Nephron (organoid): ENCODE results near the gene CTNND2.

Experiments
- H3K27ac Mint-ChIP-seq, 3 experiments: 2 replicates each; pipeline ENCODE4 v1.8.0; 2020; ENCODE audit warnings: mixed read lengths in 3 of 3, mild to moderate bottlenecking in 2 of 3, moderate library complexity in 1 of 3
- H3K27me3 Mint-ChIP-seq: 2 replicates; pipeline ENCODE4 v1.8.0; 2021; ENCODE audit warnings: low read depth, mild to moderate bottlenecking, moderate library complexity, mixed read lengths
- H3K36me3 Mint-ChIP-seq: 2 replicates; pipeline ENCODE4 v1.8.0; 2020; ENCODE audit warnings: low read depth, mixed read lengths
- H3K4me1 Mint-ChIP-seq: 2 replicates; pipeline ENCODE4 v1.8.0; 2020; ENCODE audit warnings: mixed read lengths
- H3K4me3 Mint-ChIP-seq, 3 experiments: 2 replicates each; pipeline ENCODE4 v1.8.0; 2020; ENCODE audit warnings: mild to moderate bottlenecking in 3 of 3, mixed read lengths in 3 of 3, moderate library complexity in 2 of 3
- H3K9me3 Mint-ChIP-seq: 2 replicates; pipeline ENCODE4 v1.8.0; 2020; ENCODE audit warnings: mixed read lengths
- CTCF ChIP-seq, 3 experiments: fragments of 200-600 bp; sonication (generic); IDR thresholded peaks; one replicate each; pipeline ENCODE4 v1.5.0; 2021; ENCODE audit warnings: antibody characterized with exemption in 3 of 3; ENCODE audit not compliant: unreplicated experiment in 3 of 3

Gene CTNND2

GRCh38 chr5:11892832-11893231, 11.4 kb downstream of the CTNND2 start:
- no peak overlapping the region for H3K4me3 Mint-ChIP-seq
- no peaks in the 10 kb centered on the region for H3K36me3 Mint-ChIP-seq
- H3K27me3 Mint-ChIP-seq = peaks cover 6% of the 10 kb centered on the region
- no peaks in the 10 kb centered on the region for H3K4me1 Mint-ChIP-seq
- no peak overlapping the region for H3K27ac Mint-ChIP-seq
- no peak for TF ChIP-seq CTCF (IDR thresholded peaks at IDR 0.05; ENCODE audit: unreplicated experiment in 3 of 3)
- H3K9me3 Mint-ChIP-seq = peaks cover 2% of the 10 kb centered on the region

DNA sequence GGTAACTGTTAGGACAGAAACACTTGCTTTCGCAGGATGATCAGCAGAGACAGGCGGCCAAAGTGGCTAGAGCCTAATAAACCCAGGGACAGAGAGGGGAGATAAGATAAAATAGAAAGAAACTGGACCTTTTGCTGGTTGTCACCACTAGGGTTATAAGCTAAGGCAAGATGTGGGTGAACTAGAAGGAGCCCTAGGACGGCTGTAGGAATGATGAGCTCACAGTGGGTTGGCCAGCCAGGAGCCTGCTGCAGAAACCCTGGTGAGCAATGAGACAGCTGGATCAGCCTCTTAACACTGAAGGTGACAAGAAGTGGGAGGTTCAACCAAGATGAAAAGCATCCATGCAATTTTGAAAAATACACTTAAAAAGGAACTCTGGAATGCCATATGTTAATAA, 13.5 kb downstream of the CTNND2 start:
- Mint-ChIP-seq H3K9me3 (no peaks in the 10 kb centered on the region), H3K27ac (no peak overlapping the region), H3K4me3 (no peak overlapping the region), H3K36me3 (no peaks in the 10 kb centered on the region), H3K27me3 (peaks cover 4% of the 10 kb centered on the region), H3K4me1 (no peaks in the 10 kb centered on the region)
- TF ChIP-seq CTCF (IDR thresholded peaks at IDR 0.05; ENCODE audit: unreplicated experiment in 3 of 3) = no peak

DNA sequence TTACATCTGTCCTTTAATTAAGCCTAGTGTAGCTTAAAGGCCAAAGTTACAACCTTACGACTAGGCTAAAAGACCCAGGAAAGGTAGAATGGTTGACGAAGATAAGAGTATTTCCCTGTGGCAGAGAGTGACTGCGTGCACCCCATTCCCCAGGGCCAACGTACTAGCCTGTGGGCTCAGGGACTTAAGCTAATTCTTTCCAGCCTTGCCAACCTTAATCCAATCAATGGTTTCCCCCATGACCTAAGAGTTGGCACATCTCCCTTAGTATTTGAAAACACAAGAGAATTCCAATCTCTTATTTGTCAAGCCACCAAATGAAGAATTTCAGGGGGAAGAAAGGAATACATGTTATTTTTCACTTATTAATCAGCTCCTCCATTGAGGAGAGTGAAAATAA, 16.0 kb downstream of the CTNND2 start:
- Mint-ChIP-seq H3K4me3 (no peak overlapping the region), H3K9me3 (no peaks in the 10 kb centered on the region), H3K36me3 (no peaks in the 10 kb centered on the region), H3K27me3 (no peaks in the 10 kb centered on the region), H3K27ac (no peak overlapping the region), H3K4me1 (no peaks in the 10 kb centered on the region)
- no peak for TF ChIP-seq CTCF (IDR thresholded peaks at IDR 0.05; ENCODE audit: unreplicated experiment in 3 of 3)

DNA sequence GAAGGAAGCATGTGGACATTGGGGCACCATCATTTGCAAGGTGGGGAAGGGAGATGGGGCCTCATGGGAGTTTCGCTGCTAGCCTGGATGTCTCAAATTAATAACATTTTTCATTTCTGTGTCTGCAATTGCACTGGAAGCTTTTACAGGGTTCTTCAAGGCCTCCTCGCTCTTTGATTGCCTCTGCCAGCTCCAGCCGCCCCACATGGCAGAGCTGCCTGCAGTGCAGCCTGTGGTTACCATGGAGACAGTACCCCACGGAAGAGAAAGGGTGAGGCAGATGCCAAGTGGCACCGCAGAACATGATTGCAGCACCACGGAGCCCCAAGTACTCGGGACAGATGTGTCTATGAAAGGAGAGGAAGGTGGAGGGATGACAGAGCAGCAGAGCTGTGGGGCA, 25.4 kb downstream of the CTNND2 start:
- H3K27me3 Mint-ChIP-seq = no peaks in the 10 kb centered on the region
- no peaks in the 10 kb centered on the region for H3K36me3 Mint-ChIP-seq
- no peaks in the 10 kb centered on the region for H3K4me1 Mint-ChIP-seq
- TF ChIP-seq CTCF (IDR thresholded peaks at IDR 0.05; ENCODE audit: unreplicated experiment in 3 of 3) = no peak
- H3K27ac Mint-ChIP-seq = no peak overlapping the region
- H3K9me3 Mint-ChIP-seq = no peaks in the 10 kb centered on the region
- no peak overlapping the region for H3K4me3 Mint-ChIP-seq

- no peak for TF ChIP-seq CTCF (IDR thresholded peaks at IDR 0.05; ENCODE audit: unreplicated experiment in 3 of 3)
- H3K27me3 Mint-ChIP-seq = peaks cover 6% of the 10 kb centered on the region
- H3K9me3 Mint-ChIP-seq = no peaks in the 10 kb centered on the region
- no peak overlapping the region for H3K27ac Mint-ChIP-seq
- no peaks in the 10 kb centered on the region for H3K36me3 Mint-ChIP-seq
- H3K4me1 Mint-ChIP-seq = no peaks in the 10 kb centered on the region
- H3K4me3 Mint-ChIP-seq = no peak overlapping the region
These were observed 30.7 kb downstream of the CTNND2 start for GRCh38 chr5:11873587-11873986.

DNA sequence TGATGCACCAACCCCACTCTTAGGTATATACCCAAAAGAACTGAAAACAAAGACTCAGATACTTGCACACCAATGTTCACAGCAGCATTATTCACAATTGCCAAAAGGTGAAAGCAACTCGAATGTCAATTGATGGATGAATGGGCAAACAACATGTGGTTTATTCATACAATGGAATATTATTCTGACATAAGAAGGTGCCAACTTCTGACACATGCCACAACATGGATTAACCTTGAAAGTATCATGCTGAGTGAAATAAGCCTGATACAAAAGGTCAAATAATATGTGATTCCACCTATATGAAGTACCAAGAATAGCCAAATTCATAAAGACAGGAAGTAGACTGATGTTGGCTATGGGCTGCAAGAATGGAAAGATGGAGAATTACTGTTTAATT, 35.0 kb downstream of the CTNND2 start:
- peaks cover 10% of the 10 kb centered on the region for H3K27me3 Mint-ChIP-seq
- H3K27ac Mint-ChIP-seq = no peak overlapping the region
- no peak overlapping the region for H3K4me3 Mint-ChIP-seq
- H3K4me1 Mint-ChIP-seq = no peaks in the 10 kb centered on the region
- no peaks in the 10 kb centered on the region for H3K9me3 Mint-ChIP-seq
- no peak for TF ChIP-seq CTCF (IDR thresholded peaks at IDR 0.05; ENCODE audit: unreplicated experiment in 3 of 3)
- H3K36me3 Mint-ChIP-seq = no peaks in the 10 kb centered on the region
